IMR-90 (cell line): ENCODE data around the gene SPRR3. TPM values are rescaled to one million over a fixed set of nuclear protein-coding genes. Genes with fewer than 3 reads are reported as not detected.

ENCODE experiments used
- microRNA-seq, 2 experiments: library from miRNA; stranded (forward) in 1 of 2; unstranded in 1 of 2; fragments of 10-50 nt in 1 of 2; fragments of <30 nt in 1 of 2; gene quantifications in 1 of 2; microRNA quantifications in 1 of 2; one replicate each; pipeline versions ENCODE3 to v1.1.0; 2013 to 2020; ENCODE audit not compliant: insufficient read depth in 1 of 2, insufficient read length in 1 of 2, unreplicated experiment in 1 of 2
- polyA plus RNA-seq, 3 experiments: library from polyadenylated mRNA; depleted of rRNA; stranded (reverse); fragments of >200 nt; gene quantifications; 2 replicates each; pipeline ENCODE4 v1.2.3, GENCODE V29; 2012; ENCODE audit warnings: low replicate concordance in 1 of 3
- small RNA-seq, 5 experiments: library from RNA; depleted of rRNA; stranded (forward); fragments of <200 nt; gene quantifications; one replicate each; pipeline ENCODE3, GENCODE V24; 2012
- total RNA-seq: library from RNA; depleted of rRNA; stranded (reverse); fragments of >200 nt; gene quantifications from 2 replicates; pipeline ENCODE4 v1.2.3, GENCODE V29; 2012; rRNA removed

SPRR3 gene
- total and polyA plus RNA-seq, 2 of the 4 experiments (the other 2 are of a cell fraction) = not detected

Small RNA genes lying within 50 kb of the gene (microRNA-seq; reads per million reads assigned to microRNA genes)
- not detected for gene AL356867.1 (ENCODE audit: insufficient read depth, insufficient read length)
- gene RF00322 (ENCODE audit: insufficient read depth, insufficient read length) = not detected
- not detected for gene SPRR1A (ENCODE audit: insufficient read depth, insufficient read length)

Small RNA genes lying within 50 kb of the gene (small RNA-seq; reads per million reads assigned to genes)
- gene AL356867.1 = 0 reads per million in 5 experiments
- gene RF00322 = 0 reads per million in 5 experiments
- 0 reads per million in 5 experiments for gene SPRR1A

Other genes starting within 250 kb of the SPRR3 start
- not detected in 2 replicates for gene KPRP, start 243.7 kb upstream of the SPRR3 start, total RNA-seq
- gene KPRP, start 243.7 kb upstream of the SPRR3 start, polyA plus RNA-seq (2012; rRNA removed) = not detected in 2 replicates
- not detected in 2 replicates for gene LCE1F, start 226.6 kb upstream of the SPRR3 start, total RNA-seq
- gene LCE1F, start 226.6 kb upstream of the SPRR3 start, polyA plus RNA-seq (2012; rRNA removed) = not detected in 2 replicates
- gene LCE1E, start 215.5 kb upstream of the SPRR3 start, total RNA-seq = not detected in 2 replicates
- gene LCE1E, start 215.5 kb upstream of the SPRR3 start, polyA plus RNA-seq (2012; rRNA removed) = not detected in 2 replicates
- not detected in 2 replicates for gene LCE1D, start 205.0 kb upstream of the SPRR3 start, total RNA-seq
- not detected in 2 replicates for gene LCE1D, start 205.0 kb upstream of the SPRR3 start, polyA plus RNA-seq (2012; rRNA removed)
- gene LCE1C, start 195.1 kb upstream of the SPRR3 start, total RNA-seq = not detected in 2 replicates
- not detected in 2 replicates for gene LCE1C, start 195.1 kb upstream of the SPRR3 start, polyA plus RNA-seq (2012; rRNA removed)
- gene LCE1B, start 189.8 kb upstream of the SPRR3 start, total RNA-seq = not detected in 2 replicates
- gene LCE1B, start 189.8 kb upstream of the SPRR3 start, polyA plus RNA-seq (2012; rRNA removed) = not detected in 2 replicates
- gene LCE1A, start 174.3 kb upstream of the SPRR3 start, total RNA-seq = not detected in 2 replicates
- gene LCE1A, start 174.3 kb upstream of the SPRR3 start, polyA plus RNA-seq (2012; rRNA removed) = not detected in 2 replicates
- gene LCE6A, start 158.9 kb upstream of the SPRR3 start, total RNA-seq = not detected in 2 replicates
- not detected in 2 replicates for gene LCE6A, start 158.9 kb upstream of the SPRR3 start, polyA plus RNA-seq (2012; rRNA removed)
- not detected in 2 replicates for gene LCE7A, start 141.8 kb upstream of the SPRR3 start, total RNA-seq
- gene LCE7A, start 141.8 kb upstream of the SPRR3 start, polyA plus RNA-seq (2012; rRNA removed) = not detected in 2 replicates
- gene SMCP, start 123.4 kb upstream of the SPRR3 start, total RNA-seq = not detected in 2 replicates
- gene SMCP, start 123.4 kb upstream of the SPRR3 start, polyA plus RNA-seq (2012; rRNA removed) = not detected in 2 replicates
- not detected in 2 replicates for gene IVL, start 93.2 kb upstream of the SPRR3 start, total RNA-seq
- gene IVL, start 93.2 kb upstream of the SPRR3 start, polyA plus RNA-seq (2012; rRNA removed) = not detected in 2 replicates
- gene SPRR5, start 54.5 kb upstream of the SPRR3 start, total RNA-seq = not detected in 2 replicates
- not detected in 2 replicates for gene SPRR5, start 54.5 kb upstream of the SPRR3 start, polyA plus RNA-seq (2012; rRNA removed)
- not detected in 2 replicates for gene SPRR4, start 31.1 kb upstream of the SPRR3 start, total RNA-seq
- not detected in 2 replicates for gene SPRR4, start 31.1 kb upstream of the SPRR3 start, polyA plus RNA-seq (2012; rRNA removed)
- not detected in 2 replicates for gene SPRR1A, start 17.7 kb upstream of the SPRR3 start, total RNA-seq
- not detected in 2 replicates for gene SPRR1A, start 17.7 kb upstream of the SPRR3 start, polyA plus RNA-seq (2012; rRNA removed)
- gene SPRR1B, start 29.5 kb downstream of the SPRR3 start, total RNA-seq = not detected in 2 replicates
- not detected in 2 replicates for gene SPRR1B, start 29.5 kb downstream of the SPRR3 start, polyA plus RNA-seq (2012; rRNA removed)
- not detected in 2 replicates for gene SPRR2D, start 39.4 kb downstream of the SPRR3 start, total RNA-seq
- not detected in 2 replicates for gene SPRR2D, start 39.4 kb downstream of the SPRR3 start, polyA plus RNA-seq (2012; rRNA removed)
- gene SPRR2A, start 55.8 kb downstream of the SPRR3 start, total RNA-seq = not detected in 2 replicates
- gene SPRR2A, start 55.8 kb downstream of the SPRR3 start, polyA plus RNA-seq (2012; rRNA removed) = not detected in 2 replicates
- not detected in 2 replicates for gene SPRR2B, start 69.9 kb downstream of the SPRR3 start, total RNA-seq
- gene SPRR2B, start 69.9 kb downstream of the SPRR3 start, polyA plus RNA-seq (2012; rRNA removed) = not detected in 2 replicates
- gene SPRR2E, start 92.8 kb downstream of the SPRR3 start, total RNA-seq = not detected in 2 replicates
- not detected in 2 replicates for gene SPRR2E, start 92.8 kb downstream of the SPRR3 start, polyA plus RNA-seq (2012; rRNA removed)
- not detected in 2 replicates for gene SPRR2F, start 111.8 kb downstream of the SPRR3 start, total RNA-seq
- gene SPRR2F, start 111.8 kb downstream of the SPRR3 start, polyA plus RNA-seq (2012; rRNA removed) = not detected in 2 replicates
- gene SPRR2G, start 149.1 kb downstream of the SPRR3 start, total RNA-seq = not detected in 2 replicates
- gene SPRR2G, start 149.1 kb downstream of the SPRR3 start, polyA plus RNA-seq (2012; rRNA removed) = not detected in 2 replicates
- not detected in 2 replicates for gene LELP1, start 201.7 kb downstream of the SPRR3 start, total RNA-seq
- gene LELP1, start 201.7 kb downstream of the SPRR3 start, polyA plus RNA-seq (2012; rRNA removed) = not detected in 2 replicates
- not detected in 2 replicates for gene PRR9, start 215.8 kb downstream of the SPRR3 start, total RNA-seq
- not detected in 2 replicates for gene PRR9, start 215.8 kb downstream of the SPRR3 start, polyA plus RNA-seq (2012; rRNA removed)